HEK293 (cell line): ENCODE results near the gene CKB.

Experiments
- SALL2 ChIP-seq: fragments of 450-650 bp; formaldehyde crosslinking; IDR thresholded peaks from 2 replicates; pipeline ENCODE4 v1.5.0; 2017; ENCODE audit warnings: missing biosample characterization, mild to moderate bottlenecking, missing genetic modification characterization, borderline replicate concordance
- ZNF114 ChIP-seq: fragments of 450-650 bp; formaldehyde crosslinking; IDR thresholded peaks from 2 replicates; pipeline ENCODE4 v1.5.0; 2017; ENCODE audit warnings: missing biosample characterization, missing genetic modification characterization
- TF ChIP-seq, protein P1 (sequence below): fragments of 450-650 bp; IDR thresholded peaks from 2 replicates; pipeline ENCODE4 v1.5.1; 2018; ENCODE audit warnings: missing biosample characterization, mild to moderate bottlenecking, missing genetic modification characterization

DNA sequence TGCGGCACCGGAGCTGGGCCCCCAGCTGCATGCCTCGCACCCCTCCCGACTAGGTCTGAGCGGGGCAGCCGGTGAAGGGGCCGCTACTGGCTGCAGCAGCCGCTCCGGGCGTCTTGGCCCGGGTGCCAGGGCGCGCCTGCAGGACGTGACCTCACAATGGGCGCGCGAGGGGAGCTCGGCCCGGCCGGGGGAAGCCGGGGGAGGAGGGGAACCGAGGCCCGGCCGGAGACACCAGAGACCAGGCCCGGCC lies 39.5 kb upstream of the CKB start:
- TF ChIP-seq SALL2 (tag by site-specific recombination) (no peak), ZNF114 (tag by site-specific recombination) (no peak)
- TF ChIP-seq, protein P1, sequence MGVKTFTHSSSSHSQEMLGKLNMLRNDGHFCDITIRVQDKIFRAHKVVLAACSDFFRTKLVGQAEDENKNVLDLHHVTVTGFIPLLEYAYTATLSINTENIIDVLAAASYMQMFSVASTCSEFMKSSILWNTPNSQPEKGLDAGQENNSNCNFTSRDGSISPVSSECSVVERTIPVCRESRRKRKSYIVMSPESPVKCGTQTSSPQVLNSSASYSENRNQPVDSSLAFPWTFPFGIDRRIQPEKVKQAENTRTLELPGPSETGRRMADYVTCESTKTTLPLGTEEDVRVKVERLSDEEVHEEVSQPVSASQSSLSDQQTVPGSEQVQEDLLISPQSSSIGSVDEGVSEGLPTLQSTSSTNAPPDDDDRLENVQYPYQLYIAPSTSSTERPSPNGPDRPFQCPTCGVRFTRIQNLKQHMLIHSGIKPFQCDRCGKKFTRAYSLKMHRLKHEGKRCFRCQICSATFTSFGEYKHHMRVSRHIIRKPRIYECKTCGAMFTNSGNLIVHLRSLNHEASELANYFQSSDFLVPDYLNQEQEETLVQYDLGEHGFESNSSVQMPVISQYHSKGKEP: no peak
